Activated CD4-positive, alpha-beta T cell treated with anti-CD3 and anti-CD28 coated beads for 36 hours (primary cell): Measurements from ENCODE around the gene ANKS1B. TPM values are rescaled to one million over a fixed set of nuclear protein-coding genes. Genes with fewer than 3 reads are reported as not detected.

Experiments used
- ATAC-seq: fragments of 200-7000 bp; cut with Tn5 transposase; one replicate; pipeline ENCODE4 v1.10.0; 2021; ENCODE audit warnings: mild to moderate bottlenecking, moderate library complexity
- CTCF ChIA-PET: fragments of 350-600 bp; sonication (Branson Sonifier 250); formaldehyde crosslinking; loops from one replicate; lab custom pipeline; 2021; ENCODE audit warnings: antibody characterized with exemption; lab: Charles Lee
- POLR2A ChIA-PET: fragments of 350-600 bp; sonication (Branson Sonifier 250); formaldehyde crosslinking; loops from one replicate; lab custom pipeline; 2021; ENCODE audit warnings: antibody characterized with exemption, inconsistent platforms; lab: Charles Lee
- DNase-seq: peaks from one replicate; pipeline ENCODE4 v3.0.0-alpha.2; 2020
- H3K27ac Mint-ChIP-seq: one replicate; pipeline ENCODE4 v1.8.0; 2021; ENCODE audit warnings: mixed read lengths
- H3K27me3 Mint-ChIP-seq: one replicate; pipeline ENCODE4 v1.8.0; 2021; ENCODE audit warnings: mixed read lengths
- H3K36me3 Mint-ChIP-seq: one replicate; pipeline ENCODE4 v1.8.0; 2021; ENCODE audit warnings: low read depth, mixed read lengths
- H3K4me1 Mint-ChIP-seq: one replicate; pipeline ENCODE4 v1.8.0; 2021; ENCODE audit warnings: mixed read lengths
- H3K4me3 Mint-ChIP-seq: one replicate; pipeline ENCODE4 v1.8.0; 2021; ENCODE audit warnings: mild to moderate bottlenecking, moderate library complexity, mixed read lengths
- H3K9me3 Mint-ChIP-seq: one replicate; pipeline ENCODE4 v1.8.0; 2021; ENCODE audit warnings: low read depth, mixed read lengths
- intact Hi-C, 2 experiments: fragments of 100-400 bp; cut with DNase I in 1 of 2; cut with micrococcal nuclease in 1 of 2; formaldehyde crosslinking; loops; one replicate each; pipeline versions ENCODE4 v1.14.2 to v1.15.1; 2022 to 2024; cut with DNase I, micrococcal nuclease
- total RNA-seq, 2 experiments: library from RNA; stranded (reverse); gene quantifications; one replicate each; pipeline ENCODE4 v1.2.3, GENCODE V29; 2021

Gene ANKS1B
- total RNA-seq, 2 experiments from 2014 or later, result 0.19 to 0.73 TPM

DNA sequence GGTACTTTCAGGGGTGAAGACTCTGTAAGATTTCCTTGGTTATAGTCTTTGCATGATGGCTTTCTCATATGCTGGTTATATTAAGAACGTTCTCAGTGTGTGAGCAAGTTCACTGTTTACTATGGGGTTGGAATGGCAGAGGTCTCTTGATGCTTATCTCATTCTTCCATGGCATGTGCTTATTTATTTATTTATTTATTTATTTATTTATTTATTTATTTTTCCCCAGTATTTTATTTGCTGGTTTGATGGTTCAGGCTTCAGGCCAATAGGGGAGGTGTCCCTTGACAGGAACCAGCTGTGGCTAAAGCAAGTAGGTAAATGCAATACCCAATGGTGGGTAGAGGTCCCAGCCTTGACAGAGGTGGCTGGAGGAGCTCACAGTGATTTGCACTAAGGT, 498.5 kb downstream of the ANKS1B start:
- H3K4me3 Mint-ChIP-seq, result no peak overlapping the region
- POLR2A ChIA-PET, result no interaction called here
- ATAC-seq (no peak), DNase-seq (no peak)
- H3K27me3 Mint-ChIP-seq, result no peaks in the 10 kb centered on the region
- peaks cover 5% of the 10 kb centered on the region for H3K9me3 Mint-ChIP-seq
- intact Hi-C loops, result no loop called here
- no peaks in the 10 kb centered on the region for H3K36me3 Mint-ChIP-seq
- no peak overlapping the region for H3K27ac Mint-ChIP-seq
- no peaks in the 10 kb centered on the region for H3K4me1 Mint-ChIP-seq
- CTCF ChIA-PET, result no interaction called here

DNA sequence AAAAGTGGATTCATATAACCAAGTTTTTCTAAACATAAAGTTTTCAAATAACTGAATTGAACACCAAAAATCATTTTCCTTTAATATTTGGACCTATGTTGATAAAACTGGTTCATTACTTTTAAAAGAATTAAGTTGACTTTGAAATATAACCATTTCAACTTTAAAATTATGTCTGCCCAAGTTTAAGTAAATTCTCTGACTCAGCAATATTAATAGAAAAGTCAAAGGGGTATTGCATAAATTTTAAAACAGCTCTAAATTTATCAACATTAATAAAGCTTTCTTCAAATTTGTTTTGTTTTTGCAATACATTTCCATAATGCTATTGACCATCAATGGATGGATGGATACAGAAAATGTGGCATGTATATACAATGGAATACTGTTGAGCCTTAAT, 505.6 kb downstream of the ANKS1B start:
- Mint-ChIP-seq H3K4me1 (no peaks in the 10 kb centered on the region), H3K27ac (no peak overlapping the region), H3K36me3 (no peaks in the 10 kb centered on the region), H3K9me3 (peaks cover 9% of the 10 kb centered on the region), H3K27me3 (no peaks in the 10 kb centered on the region), H3K4me3 (no peak overlapping the region)
- intact Hi-C loops, result no loop called here
- ChIA-PET CTCF (no interaction called here), POLR2A (no interaction called here)
- DNase-seq, result no peak
- ATAC-seq, result no peak

DNA sequence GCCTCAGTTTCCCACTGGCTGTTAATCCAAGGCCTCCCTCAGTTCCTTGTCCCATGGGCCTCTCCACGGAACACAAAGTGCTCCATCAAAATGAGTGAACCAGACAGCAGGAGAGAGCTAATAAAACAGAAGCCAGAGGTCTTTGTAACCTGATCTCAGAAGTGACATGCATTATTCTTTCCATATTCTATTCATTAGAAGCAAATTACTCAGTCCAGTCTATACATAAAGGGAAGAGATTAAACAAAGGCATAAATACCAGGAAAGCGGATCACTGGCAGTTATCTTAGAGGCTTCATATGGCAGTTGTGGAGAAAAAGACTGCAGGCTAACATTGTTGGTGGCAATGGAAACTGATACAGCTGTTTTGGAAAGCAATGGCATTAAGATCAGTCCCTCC, 507.8 kb downstream of the ANKS1B start:
- POLR2A ChIA-PET, result no interaction called here
- no peaks in the 10 kb centered on the region for H3K4me1 Mint-ChIP-seq
- ATAC-seq (no peak), DNase-seq (no peak)
- CTCF ChIA-PET, result interaction anchor here (0.5 kb wide), 1 partner anchor 9 kb away, joined by 3 read pairs; no protein-coding TSS in a partner anchor
- no peaks in the 10 kb centered on the region for H3K36me3 Mint-ChIP-seq
- H3K4me3 Mint-ChIP-seq, result no peak overlapping the region
- H3K27me3 Mint-ChIP-seq, result no peaks in the 10 kb centered on the region
- intact Hi-C loops, result no loop called here
- H3K27ac Mint-ChIP-seq, result no peak overlapping the region
- peaks cover 7% of the 10 kb centered on the region for H3K9me3 Mint-ChIP-seq

DNA sequence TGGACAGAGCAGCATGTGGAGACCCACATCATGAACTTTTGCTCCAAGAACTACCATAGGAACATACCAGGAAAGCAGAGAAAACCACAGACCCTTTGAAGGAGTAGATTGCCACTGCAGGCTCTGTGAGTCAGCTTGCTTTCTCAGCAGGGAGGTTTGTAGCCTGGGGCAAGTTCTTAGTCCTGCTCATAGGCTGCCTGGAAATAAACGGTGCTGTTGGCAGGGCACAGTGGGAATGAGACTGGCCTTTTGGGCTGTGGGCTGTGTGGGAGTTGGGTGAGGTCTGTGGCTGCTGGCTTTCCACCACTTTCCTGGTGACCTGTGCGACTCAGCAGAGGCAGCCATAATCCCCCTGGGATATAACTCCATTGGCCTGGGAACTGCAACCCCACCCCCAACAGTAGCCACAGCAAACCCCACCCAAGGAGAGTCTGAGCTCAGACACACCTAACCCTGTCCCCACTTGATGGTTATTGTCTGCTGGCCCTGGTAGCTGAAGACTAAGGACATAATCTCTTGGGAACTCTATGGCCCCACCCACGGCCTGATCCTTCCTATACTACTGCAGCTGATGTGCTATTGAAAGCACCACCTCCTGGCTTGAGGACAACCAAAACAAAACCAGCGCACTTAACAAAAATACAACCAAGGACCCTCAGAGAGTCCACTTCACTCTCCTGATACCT, 529.2 kb downstream of the ANKS1B start:
- no peaks in the 10 kb centered on the region for H3K4me1 Mint-ChIP-seq
- no peaks in the 10 kb centered on the region for H3K27me3 Mint-ChIP-seq
- POLR2A ChIA-PET, result no interaction called here
- no peak overlapping the region for H3K4me3 Mint-ChIP-seq
- ATAC-seq, result no peak
- no peak for DNase-seq
- no peaks in the 10 kb centered on the region for H3K36me3 Mint-ChIP-seq
- H3K27ac Mint-ChIP-seq, result no peak overlapping the region
- CTCF ChIA-PET, result no interaction called here
- H3K9me3 Mint-ChIP-seq, result peaks cover 12% of the 10 kb centered on the region
- intact Hi-C loops, result no loop called here

DNA sequence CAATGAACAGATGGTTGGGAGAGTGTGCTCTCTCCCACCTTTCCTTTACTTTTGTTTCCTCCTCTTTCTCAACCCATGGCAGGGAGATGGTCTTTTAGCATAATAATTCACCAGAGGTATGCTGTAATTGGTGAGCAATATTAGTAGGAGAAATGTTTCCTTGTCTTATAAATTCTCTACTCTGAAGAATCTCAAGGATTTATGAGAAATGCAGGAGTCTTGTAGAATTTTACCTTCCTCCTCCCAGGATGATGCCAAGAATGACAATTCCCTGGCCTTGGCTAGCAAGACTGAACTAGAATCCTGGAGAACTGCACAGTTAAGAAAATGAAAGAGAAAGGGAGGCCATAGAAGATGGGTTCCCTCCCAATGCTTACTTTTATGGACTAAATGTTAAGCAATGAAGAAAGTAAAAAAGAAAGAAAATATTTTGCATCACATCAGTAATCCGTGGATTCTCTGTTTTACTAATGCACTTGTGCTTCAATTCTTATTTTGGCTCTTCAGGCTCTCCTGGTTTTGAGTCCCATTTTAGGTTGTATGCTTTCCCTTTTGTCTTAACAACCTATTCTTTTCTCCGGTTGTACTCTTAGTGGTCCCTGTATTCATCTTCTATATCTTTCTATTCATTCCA, 530.1 kb downstream of the ANKS1B start:
- no peaks in the 10 kb centered on the region for H3K27me3 Mint-ChIP-seq
- ATAC-seq, result no peak
- no peaks in the 10 kb centered on the region for H3K4me1 Mint-ChIP-seq
- DNase-seq, result no peak
- POLR2A ChIA-PET, result no interaction called here
- no peaks in the 10 kb centered on the region for H3K36me3 Mint-ChIP-seq
- H3K4me3 Mint-ChIP-seq, result no peak overlapping the region
- peaks cover 9% of the 10 kb centered on the region for H3K9me3 Mint-ChIP-seq
- CTCF ChIA-PET, result no interaction called here
- no peak overlapping the region for H3K27ac Mint-ChIP-seq
- intact Hi-C loops, result no loop called here

DNA sequence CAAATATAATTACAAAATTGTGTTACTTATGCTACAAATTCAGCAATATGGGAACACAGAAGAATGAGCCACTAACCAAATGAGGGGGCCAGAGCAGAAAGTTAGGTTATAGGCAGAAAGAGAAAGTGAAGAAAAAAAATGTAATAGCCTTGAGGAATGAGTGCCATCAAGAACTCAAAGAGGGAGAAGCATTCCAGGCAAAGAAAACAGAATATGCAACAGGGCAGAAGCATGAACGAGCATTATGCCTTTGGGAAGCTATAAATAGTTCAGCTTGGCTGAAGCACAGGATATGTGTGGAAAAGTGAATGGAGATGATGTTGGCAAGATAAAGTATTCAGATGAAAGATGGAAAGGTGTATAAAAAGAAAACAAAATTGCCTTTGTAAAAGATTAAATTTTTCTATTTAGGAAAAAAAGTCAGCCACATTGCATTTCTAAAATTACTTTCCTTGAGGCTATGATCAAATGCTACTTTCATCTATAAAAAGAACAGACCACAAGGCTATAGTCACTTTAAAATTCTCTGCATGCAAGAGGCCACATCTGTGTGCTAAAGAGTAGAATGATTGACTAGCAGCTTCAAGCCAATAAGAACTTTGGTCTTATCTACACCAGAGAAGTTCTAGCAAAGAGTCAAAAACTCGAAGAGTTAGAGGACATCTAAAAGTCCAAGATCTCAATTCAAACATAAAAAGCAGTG, 530.7 kb downstream of the ANKS1B start:
- DNase-seq (no peak), ATAC-seq (no peak)
- Mint-ChIP-seq H3K4me3 (no peak overlapping the region), H3K36me3 (no peaks in the 10 kb centered on the region), H3K27me3 (no peaks in the 10 kb centered on the region), H3K9me3 (peaks cover 9% of the 10 kb centered on the region), H3K4me1 (no peaks in the 10 kb centered on the region), H3K27ac (no peak overlapping the region)
- intact Hi-C loops, result no loop called here
- ChIA-PET CTCF (no interaction called here), POLR2A (no interaction called here)

DNA sequence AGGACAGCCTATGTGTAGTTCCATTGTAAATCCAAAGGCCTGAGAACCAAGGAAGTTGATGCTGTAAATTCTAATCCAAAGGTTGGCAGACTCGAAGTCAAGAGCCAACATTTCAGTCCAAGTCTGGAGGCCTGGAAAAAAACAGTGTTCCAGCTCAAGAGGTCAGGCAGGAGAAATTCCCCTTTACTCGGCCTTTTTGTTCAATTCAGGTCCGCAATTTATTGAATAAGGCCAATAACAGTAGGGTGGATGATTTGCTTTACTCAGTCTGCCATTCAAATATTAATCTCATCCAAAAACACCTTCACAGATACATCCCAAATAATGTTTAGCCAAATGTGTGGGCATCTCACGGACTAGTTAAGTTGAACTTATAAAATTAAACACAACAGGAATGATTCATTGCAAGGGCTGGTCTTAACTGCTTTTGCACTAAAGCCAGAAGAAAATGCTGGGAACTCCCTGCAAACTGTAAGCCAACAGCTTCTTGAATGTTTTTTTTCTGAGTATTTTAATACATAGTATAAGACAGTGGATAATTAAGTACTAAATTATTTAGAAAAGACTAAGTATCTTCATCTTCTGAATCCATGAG, 534.6 kb downstream of the ANKS1B start:
- H3K27me3 Mint-ChIP-seq, result no peaks in the 10 kb centered on the region
- ChIA-PET CTCF (no interaction called here), POLR2A (no interaction called here)
- no peak overlapping the region for H3K27ac Mint-ChIP-seq
- ATAC-seq (no peak), DNase-seq (no peak)
- intact Hi-C loops, result no loop called here
- peaks cover 9% of the 10 kb centered on the region for H3K9me3 Mint-ChIP-seq
- H3K4me1 Mint-ChIP-seq, result no peaks in the 10 kb centered on the region
- no peak overlapping the region for H3K4me3 Mint-ChIP-seq
- no peaks in the 10 kb centered on the region for H3K36me3 Mint-ChIP-seq

DNA sequence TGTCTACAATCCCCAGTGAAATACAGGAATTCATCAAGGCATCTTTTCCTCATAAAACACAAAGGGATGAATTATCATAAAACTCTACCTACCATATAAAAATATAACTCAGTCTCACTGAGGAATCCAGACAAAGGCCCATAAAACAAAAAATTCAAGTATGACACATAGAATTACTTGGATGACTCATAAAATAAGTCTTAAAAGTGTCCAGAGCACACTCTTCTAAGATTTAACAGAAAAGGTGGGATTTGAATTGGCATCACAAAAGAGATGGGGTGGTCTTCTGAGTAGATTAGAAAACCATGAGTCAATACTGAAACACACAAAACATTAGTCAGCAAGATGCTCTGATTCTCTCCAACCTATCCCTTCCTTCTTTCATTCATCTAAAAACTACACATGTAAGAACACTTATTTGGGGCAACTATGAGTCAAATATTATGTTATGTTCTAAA, 539.8 kb downstream of the ANKS1B start:
- Mint-ChIP-seq H3K4me1 (no peaks in the 10 kb centered on the region), H3K27me3 (no peaks in the 10 kb centered on the region), H3K4me3 (no peak overlapping the region), H3K36me3 (no peaks in the 10 kb centered on the region), H3K27ac (no peak overlapping the region), H3K9me3 (peaks cover 9% of the 10 kb centered on the region)
- DNase-seq, result no peak
- CTCF ChIA-PET, result no interaction called here
- intact Hi-C loops, result no loop called here
- no peak for ATAC-seq
- POLR2A ChIA-PET, result no interaction called here

DNA sequence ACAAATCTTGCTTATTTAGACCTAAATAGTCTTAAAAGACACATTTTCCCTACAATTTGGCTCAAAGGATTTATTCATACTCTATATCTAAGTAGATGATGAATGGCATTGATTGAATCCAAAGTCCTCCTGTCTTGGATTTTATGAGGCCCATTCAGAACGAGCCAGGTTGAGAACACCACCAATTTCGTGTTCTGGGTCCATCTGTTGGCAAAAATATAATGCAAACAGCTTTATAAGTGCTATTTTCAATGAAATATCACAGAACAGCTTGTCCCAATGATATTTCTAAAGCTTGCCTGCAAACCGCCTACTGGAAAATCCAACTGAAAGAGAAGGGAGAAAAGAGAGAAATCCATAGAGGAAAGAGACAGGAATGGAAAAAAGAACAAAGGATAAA, 542.0 kb downstream of the ANKS1B start:
- Mint-ChIP-seq H3K4me3 (no peak overlapping the region), H3K9me3 (peaks cover 9% of the 10 kb centered on the region), H3K4me1 (no peaks in the 10 kb centered on the region), H3K27me3 (no peaks in the 10 kb centered on the region), H3K27ac (no peak overlapping the region), H3K36me3 (no peaks in the 10 kb centered on the region)
- POLR2A ChIA-PET, result no interaction called here
- no peak for DNase-seq
- CTCF ChIA-PET, result no interaction called here
- no peak for ATAC-seq
- intact Hi-C loops, result no loop called here

DNA sequence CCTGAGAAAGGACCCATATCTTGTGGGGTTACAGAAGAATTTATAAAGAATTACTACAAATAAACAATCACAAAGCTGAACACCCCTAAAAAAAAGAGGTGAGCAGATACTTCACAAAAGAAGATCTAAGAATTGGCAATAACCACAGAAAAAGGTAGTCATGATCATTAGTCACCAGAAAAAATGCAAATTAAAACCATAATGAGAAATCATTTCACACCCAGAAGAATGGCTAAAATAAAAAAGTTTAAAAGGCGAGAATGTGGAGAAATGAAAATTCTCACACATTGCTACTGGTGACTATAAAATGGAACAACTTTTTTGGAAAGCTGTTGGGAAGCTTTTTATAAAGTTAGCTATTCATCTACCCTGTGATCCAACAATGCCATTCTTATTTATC, 545.3 kb downstream of the ANKS1B start:
- ATAC-seq, result no peak
- POLR2A ChIA-PET, result no interaction called here
- Mint-ChIP-seq H3K4me3 (no peak overlapping the region), H3K36me3 (no peaks in the 10 kb centered on the region), H3K27ac (no peak overlapping the region), H3K9me3 (peaks cover 3% of the 10 kb centered on the region), H3K27me3 (no peaks in the 10 kb centered on the region), H3K4me1 (peaks cover 4% of the 10 kb centered on the region)
- intact Hi-C loops, result no loop called here
- CTCF ChIA-PET, result no interaction called here
- no peak for DNase-seq

DNA sequence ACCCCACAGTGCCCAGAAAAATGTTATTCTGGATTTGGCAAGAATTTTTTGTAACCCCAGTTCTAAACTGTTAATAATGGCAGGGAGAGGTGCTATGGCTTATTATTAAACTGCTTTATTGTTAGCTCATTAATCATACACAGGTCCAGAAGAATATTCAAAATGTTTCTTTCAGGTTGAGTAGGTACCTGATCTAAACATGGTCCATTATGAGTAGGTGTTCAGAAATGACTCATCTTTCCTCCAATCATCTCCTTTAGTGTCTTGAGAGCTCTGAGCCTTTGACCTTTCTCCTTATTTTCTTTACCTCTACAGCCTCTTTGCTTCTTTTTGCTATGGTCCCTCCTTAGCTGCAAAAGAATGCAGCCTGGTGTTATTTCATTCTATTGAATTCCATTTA, 548.2 kb downstream of the ANKS1B start:
- H3K36me3 Mint-ChIP-seq, result no peaks in the 10 kb centered on the region
- no peak overlapping the region for H3K27ac Mint-ChIP-seq
- ChIA-PET CTCF (no interaction called here), POLR2A (no interaction called here)
- no peaks in the 10 kb centered on the region for H3K27me3 Mint-ChIP-seq
- H3K9me3 Mint-ChIP-seq, result peaks cover 3% of the 10 kb centered on the region
- DNase-seq (no peak), ATAC-seq (peak; percentile 66)
- peaks cover 4% of the 10 kb centered on the region for H3K4me1 Mint-ChIP-seq
- H3K4me3 Mint-ChIP-seq, result no peak overlapping the region
- intact Hi-C loops, result no loop called here
